HepG2 (cell line): Measurements from ENCODE around the gene MIF4GD. TPM values are rescaled to one million over a fixed set of nuclear protein-coding genes. Genes with fewer than 3 reads are reported as not detected.

Experiments
- ATF1 ChIP-seq: IDR thresholded peaks from 2 replicates; pipeline ENCODE4 v1.6.1; 2016; ENCODE audit warnings: mild to moderate bottlenecking, control low read depth
- ATF7-NPFF ChIP-seq: sonication (generic); formaldehyde crosslinking; IDR thresholded peaks from 2 replicates; pipeline ENCODE4 v1.8.1; 2023; ENCODE audit warnings: mild to moderate bottlenecking, low read depth, missing genetic modification reagents, moderate library complexity
- CC2D1A ChIP-seq: sonication (generic); formaldehyde crosslinking; IDR thresholded peaks from 2 replicates; pipeline ENCODE4 v1.8.1; 2023; ENCODE audit warnings: mild to moderate bottlenecking, missing genetic modification reagents
- CEBPB ChIP-seq: IDR thresholded peaks from 2 replicates; pipeline ENCODE4 v1.6.1; 2011; ENCODE audit warnings: low read depth, low read length, improper control_type of control experiment, borderline replicate concordance
- FOSL1 ChIP-seq: sonication (generic); formaldehyde crosslinking; IDR thresholded peaks from 2 replicates; pipeline ENCODE4 v1.9.0; 2021; ENCODE audit warnings: missing genetic modification reagents, borderline replicate concordance
- FOXC1 ChIP-seq: sonication (generic); formaldehyde crosslinking; IDR thresholded peaks from 2 replicates; pipeline ENCODE4 v1.8.0; 2022; ENCODE audit warnings: mild to moderate bottlenecking, missing genetic modification reagents, borderline replicate concordance
- KLF12 ChIP-seq: sonication (generic); formaldehyde crosslinking; IDR thresholded peaks from 2 replicates; pipeline ENCODE4 v1.4.0; 2020; ENCODE audit warnings: missing genetic modification reagents, borderline replicate concordance
- MTERF4 ChIP-seq: sonication (generic); formaldehyde crosslinking; IDR thresholded peaks from 2 replicates; pipeline ENCODE4 v1.8.0; 2023; ENCODE audit warnings: mild to moderate bottlenecking, missing genetic modification reagents
- PHF21A ChIP-seq: sonication (generic); formaldehyde crosslinking; IDR thresholded peaks from 2 replicates; pipeline ENCODE4 v1.5.0; 2020; ENCODE audit warnings: mild to moderate bottlenecking, missing genetic modification reagents
- RBM22 ChIP-seq: fragments of 200-400 bp; formaldehyde crosslinking; optimal IDR thresholded peaks from 2 replicates; pipeline ENCODE3; 2017; ENCODE audit warnings: mild to moderate bottlenecking, low read length, moderate library complexity
- SKI ChIP-seq: fragments of 450-650 bp; IDR thresholded peaks from one replicate; pipeline ENCODE4 v1.6.1; 2018; ENCODE audit warnings: mild to moderate bottlenecking; ENCODE audit not compliant: partially characterized antibody
- SMAD1 ChIP-seq: sonication (generic); formaldehyde crosslinking; IDR thresholded peaks from 2 replicates; pipeline ENCODE4 v1.4.0; 2020; ENCODE audit warnings: missing genetic modification reagents, low read depth, mild to moderate bottlenecking, borderline replicate concordance
- TBX2 ChIP-seq: sonication (generic); formaldehyde crosslinking; IDR thresholded peaks from 2 replicates; pipeline ENCODE4 v1.5.0; 2020; ENCODE audit warnings: missing genetic modification reagents, mild to moderate bottlenecking, borderline replicate concordance
- TCF12 ChIP-seq, 2 experiments: fragments of 450-650 bp in 1 of 2; sonication (generic) in 1 of 2; formaldehyde crosslinking in 1 of 2; IDR thresholded peaks; 2 replicates each; pipeline versions ENCODE4 v1.6.1 to v1.8.0; 2017 to 2022; ENCODE audit warnings: antibody characterized with exemption in 1 of 2, mild to moderate bottlenecking in 1 of 2, missing genetic modification reagents in 1 of 2, moderate library complexity in 1 of 2
- ZBTB7A ChIP-seq: sonication (generic); formaldehyde crosslinking; IDR thresholded peaks from 2 replicates; pipeline ENCODE4 v1.8.0; 2022; ENCODE audit warnings: mild to moderate bottlenecking, missing genetic modification reagents
- ZNF674 ChIP-seq: sonication (generic); formaldehyde crosslinking; IDR thresholded peaks from 2 replicates; pipeline ENCODE4 v1.5.0; 2020; ENCODE audit warnings: low read depth, mild to moderate bottlenecking, missing genetic modification reagents
- ZNF788 ChIP-seq: sonication (generic); formaldehyde crosslinking; IDR thresholded peaks from 2 replicates; pipeline ENCODE4 v1.5.0; 2020; ENCODE audit warnings: mild to moderate bottlenecking, missing genetic modification reagents, borderline replicate concordance
- ZSCAN31 ChIP-seq: sonication (generic); formaldehyde crosslinking; IDR thresholded peaks from 2 replicates; pipeline ENCODE4 v1.5.0; 2020; ENCODE audit warnings: low read depth, mild to moderate bottlenecking, missing genetic modification reagents
- polyA plus RNA-seq, 8 experiments: library from polyadenylated mRNA; depleted of rRNA in 3 of 8; stranded (reverse) in 7 of 8; unstranded in 1 of 8; fragments of >200 nt; fragmentation: Illumina TruSeq in 4 of 8; extraction: Trizol in 4 of 8; gene quantifications; 2 replicates each; pipeline versions ENCODE4 v1.2.1 to v1.2.3, GENCODE V29; 2011 to 2016; ENCODE audit warnings: low read depth in 4 of 8, missing spikeins in 1 of 8, mixed read lengths in 1 of 8; ENCODE audit not compliant: insufficient read depth in 1 of 8
- total RNA-seq, 5 experiments: library from RNA; depleted of rRNA; stranded (reverse); fragments of >200 nt; fragmentation: Illumina TruSeq; extraction: Trizol; gene quantifications; 2 replicates each; pipeline ENCODE4 v1.2.3, GENCODE V29; 2016; ENCODE audit warnings: low read depth in 1 of 5
- TF ChIP-seq, protein P1 (sequence below): sonication (generic); formaldehyde crosslinking; IDR thresholded peaks from 2 replicates; pipeline ENCODE4 v1.4.0; 2020; ENCODE audit warnings: mild to moderate bottlenecking, missing genetic modification reagents
- TF ChIP-seq, protein P2 (sequence below): sonication (generic); formaldehyde crosslinking; IDR thresholded peaks from 2 replicates; pipeline ENCODE4 v1.4.0; 2020; ENCODE audit warnings: missing genetic modification reagents

The MIF4GD gene
- total and polyA plus RNA-seq, 2 of the 13 experiments (the other 11 are each of a cell fraction or from before 2014, with no cell fraction given), result 14.0 to 28.0 TPM

- TF ChIP-seq, protein P1, sequence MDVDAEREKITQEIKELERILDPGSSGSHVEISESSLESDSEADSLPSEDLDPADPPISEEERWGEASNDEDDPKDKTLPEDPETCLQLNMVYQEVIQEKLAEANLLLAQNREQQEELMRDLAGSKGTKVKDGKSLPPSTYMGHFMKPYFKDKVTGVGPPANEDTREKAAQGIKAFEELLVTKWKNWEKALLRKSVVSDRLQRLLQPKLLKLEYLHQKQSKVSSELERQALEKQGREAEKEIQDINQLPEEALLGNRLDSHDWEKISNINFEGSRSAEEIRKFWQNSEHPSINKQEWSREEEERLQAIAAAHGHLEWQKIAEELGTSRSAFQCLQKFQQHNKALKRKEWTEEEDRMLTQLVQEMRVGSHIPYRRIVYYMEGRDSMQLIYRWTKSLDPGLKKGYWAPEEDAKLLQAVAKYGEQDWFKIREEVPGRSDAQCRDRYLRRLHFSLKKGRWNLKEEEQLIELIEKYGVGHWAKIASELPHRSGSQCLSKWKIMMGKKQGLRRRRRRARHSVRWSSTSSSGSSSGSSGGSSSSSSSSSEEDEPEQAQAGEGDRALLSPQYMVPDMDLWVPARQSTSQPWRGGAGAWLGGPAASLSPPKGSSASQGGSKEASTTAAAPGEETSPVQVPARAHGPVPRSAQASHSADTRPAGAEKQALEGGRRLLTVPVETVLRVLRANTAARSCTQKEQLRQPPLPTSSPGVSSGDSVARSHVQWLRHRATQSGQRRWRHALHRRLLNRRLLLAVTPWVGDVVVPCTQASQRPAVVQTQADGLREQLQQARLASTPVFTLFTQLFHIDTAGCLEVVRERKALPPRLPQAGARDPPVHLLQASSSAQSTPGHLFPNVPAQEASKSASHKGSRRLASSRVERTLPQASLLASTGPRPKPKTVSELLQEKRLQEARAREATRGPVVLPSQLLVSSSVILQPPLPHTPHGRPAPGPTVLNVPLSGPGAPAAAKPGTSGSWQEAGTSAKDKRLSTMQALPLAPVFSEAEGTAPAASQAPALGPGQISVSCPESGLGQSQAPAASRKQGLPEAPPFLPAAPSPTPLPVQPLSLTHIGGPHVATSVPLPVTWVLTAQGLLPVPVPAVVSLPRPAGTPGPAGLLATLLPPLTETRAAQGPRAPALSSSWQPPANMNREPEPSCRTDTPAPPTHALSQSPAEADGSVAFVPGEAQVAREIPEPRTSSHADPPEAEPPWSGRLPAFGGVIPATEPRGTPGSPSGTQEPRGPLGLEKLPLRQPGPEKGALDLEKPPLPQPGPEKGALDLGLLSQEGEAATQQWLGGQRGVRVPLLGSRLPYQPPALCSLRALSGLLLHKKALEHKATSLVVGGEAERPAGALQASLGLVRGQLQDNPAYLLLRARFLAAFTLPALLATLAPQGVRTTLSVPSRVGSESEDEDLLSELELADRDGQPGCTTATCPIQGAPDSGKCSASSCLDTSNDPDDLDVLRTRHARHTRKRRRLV (CRISPR knock-in tag), result no peak
- TF ChIP-seq PHF21A (CRISPR knock-in tag), result no peak; the same call in 1 of the 2 replicates
- TF ChIP-seq CC2D1A (CRISPR knock-in tag), result 0 out of 2 replicates have a peak, but pooled peaks have one; percentile 82
- peak; percentile 35 for TF ChIP-seq TBX2 (CRISPR knock-in tag)
- no peak for TF ChIP-seq TCF12 (IDR thresholded peaks at IDR 0.05)
- peak; percentile 93 for TF ChIP-seq TCF12 (CRISPR knock-in tag; IDR thresholded peaks at IDR 0.05)
- TF ChIP-seq ZNF788 (CRISPR knock-in tag), result peak; percentile 77; the same call in 1 of the 2 replicates
- peak; percentile 81; the same call in 1 of the 2 replicates for TF ChIP-seq ZBTB7A (CRISPR knock-in tag)
- TF ChIP-seq MTERF4 (CRISPR knock-in tag), result peak; percentile 50; the same call in 1 of the 2 replicates
- TF ChIP-seq SKI, result peak; percentile 80
- peak; percentile 75; the same call in 1 of the 2 replicates for TF ChIP-seq KLF12
- TF ChIP-seq FOXC1 (CRISPR knock-in tag), result no peak; the same call in 1 of the 2 replicates
- no peak for TF ChIP-seq CEBPB
- TF ChIP-seq ZNF674 (CRISPR knock-in tag), result no peak
- TF ChIP-seq RBM22, result peak; percentile 37
- TF ChIP-seq FOSL1, result no peak
- TF ChIP-seq ZSCAN31, result peak; percentile 86
- TF ChIP-seq, protein P2, sequence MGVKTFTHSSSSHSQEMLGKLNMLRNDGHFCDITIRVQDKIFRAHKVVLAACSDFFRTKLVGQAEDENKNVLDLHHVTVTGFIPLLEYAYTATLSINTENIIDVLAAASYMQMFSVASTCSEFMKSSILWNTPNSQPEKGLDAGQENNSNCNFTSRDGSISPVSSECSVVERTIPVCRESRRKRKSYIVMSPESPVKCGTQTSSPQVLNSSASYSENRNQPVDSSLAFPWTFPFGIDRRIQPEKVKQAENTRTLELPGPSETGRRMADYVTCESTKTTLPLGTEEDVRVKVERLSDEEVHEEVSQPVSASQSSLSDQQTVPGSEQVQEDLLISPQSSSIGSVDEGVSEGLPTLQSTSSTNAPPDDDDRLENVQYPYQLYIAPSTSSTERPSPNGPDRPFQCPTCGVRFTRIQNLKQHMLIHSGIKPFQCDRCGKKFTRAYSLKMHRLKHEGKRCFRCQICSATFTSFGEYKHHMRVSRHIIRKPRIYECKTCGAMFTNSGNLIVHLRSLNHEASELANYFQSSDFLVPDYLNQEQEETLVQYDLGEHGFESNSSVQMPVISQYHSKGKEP (CRISPR knock-in tag), result no peak
- TF ChIP-seq ATF1 (CRISPR knock-in tag), result no peak
- peak; percentile 88 for TF ChIP-seq ATF7-NPFF
- TF ChIP-seq SMAD1 (CRISPR knock-in tag), result 0 out of 2 replicates have a peak, but pooled peaks have one; percentile 44
Measured at GRCh38 chr17:75271233-75271954, 363 bp upstream of the MIF4GD start (continued).
